ENCODE results near the gene RECK.

The RECK gene

DNA sequence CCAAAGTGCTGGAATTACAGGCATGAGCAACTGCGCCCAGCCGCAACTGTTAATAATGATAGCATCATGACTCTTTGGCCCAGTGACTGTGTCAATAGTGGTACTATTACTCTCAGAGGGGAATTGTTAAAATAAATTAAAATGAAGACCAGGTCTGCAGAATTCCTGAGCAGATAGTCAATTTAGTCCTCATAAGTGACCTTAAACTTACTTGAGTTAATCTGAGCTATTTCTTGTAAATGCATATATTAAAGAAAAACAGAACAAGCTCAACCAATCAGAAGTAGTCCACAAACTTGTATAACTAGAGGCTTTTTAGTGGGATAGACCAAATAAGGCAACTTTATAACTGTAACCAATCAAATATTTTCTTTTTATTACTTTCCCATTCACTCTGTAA, 1.7 kb upstream of the RECK start:
- H3K4me3 ChIP-seq (ENCODE audit: low read depth, low read length): no peak overlapping the region
- TF ChIP-seq, protein P1, sequence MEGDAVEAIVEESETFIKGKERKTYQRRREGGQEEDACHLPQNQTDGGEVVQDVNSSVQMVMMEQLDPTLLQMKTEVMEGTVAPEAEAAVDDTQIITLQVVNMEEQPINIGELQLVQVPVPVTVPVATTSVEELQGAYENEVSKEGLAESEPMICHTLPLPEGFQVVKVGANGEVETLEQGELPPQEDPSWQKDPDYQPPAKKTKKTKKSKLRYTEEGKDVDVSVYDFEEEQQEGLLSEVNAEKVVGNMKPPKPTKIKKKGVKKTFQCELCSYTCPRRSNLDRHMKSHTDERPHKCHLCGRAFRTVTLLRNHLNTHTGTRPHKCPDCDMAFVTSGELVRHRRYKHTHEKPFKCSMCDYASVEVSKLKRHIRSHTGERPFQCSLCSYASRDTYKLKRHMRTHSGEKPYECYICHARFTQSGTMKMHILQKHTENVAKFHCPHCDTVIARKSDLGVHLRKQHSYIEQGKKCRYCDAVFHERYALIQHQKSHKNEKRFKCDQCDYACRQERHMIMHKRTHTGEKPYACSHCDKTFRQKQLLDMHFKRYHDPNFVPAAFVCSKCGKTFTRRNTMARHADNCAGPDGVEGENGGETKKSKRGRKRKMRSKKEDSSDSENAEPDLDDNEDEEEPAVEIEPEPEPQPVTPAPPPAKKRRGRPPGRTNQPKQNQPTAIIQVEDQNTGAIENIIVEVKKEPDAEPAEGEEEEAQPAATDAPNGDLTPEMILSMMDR (IDR thresholded peaks at IDR 0.05; ENCODE audit: control insufficient read depth, extremely low read depth, insufficient read depth): no peak
- DNase-seq (ENCODE audit: low read depth): no peak

DNA sequence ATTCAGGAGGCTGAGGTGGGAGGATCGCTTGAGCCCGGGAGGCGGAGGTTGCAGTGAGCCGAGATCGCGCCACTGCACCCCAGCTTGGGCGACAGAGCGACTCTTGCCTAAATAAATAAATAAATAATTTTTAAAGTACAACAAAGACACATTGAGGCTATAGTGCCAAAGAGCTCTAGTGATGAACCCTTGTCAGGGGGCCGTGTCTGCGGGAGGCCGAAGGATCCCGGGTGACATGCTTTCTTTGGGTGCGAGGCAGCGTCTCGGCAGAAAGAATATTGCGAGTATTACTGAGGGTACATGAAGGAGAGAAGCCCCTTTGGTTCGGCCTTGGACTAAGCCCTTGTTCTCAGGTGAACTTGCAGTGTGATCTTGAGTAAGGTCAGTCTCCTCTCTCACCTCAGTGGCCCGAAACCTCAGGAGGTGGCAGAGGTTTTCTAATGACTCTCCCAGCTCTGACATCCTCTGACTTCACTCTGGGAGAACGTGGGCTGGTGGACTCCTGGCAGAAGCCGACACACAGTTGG, 397 bp upstream of the RECK start:
- TF ChIP-seq, protein P1 (IDR thresholded peaks at IDR 0.05; ENCODE audit: control insufficient read depth, extremely low read depth, insufficient read depth): no peak
- peak overlapping the region; percentile 76 for H3K4me3 ChIP-seq (ENCODE audit: low read depth, low read length)
- DNase-seq (ENCODE audit: low read depth): no peak

DNA sequence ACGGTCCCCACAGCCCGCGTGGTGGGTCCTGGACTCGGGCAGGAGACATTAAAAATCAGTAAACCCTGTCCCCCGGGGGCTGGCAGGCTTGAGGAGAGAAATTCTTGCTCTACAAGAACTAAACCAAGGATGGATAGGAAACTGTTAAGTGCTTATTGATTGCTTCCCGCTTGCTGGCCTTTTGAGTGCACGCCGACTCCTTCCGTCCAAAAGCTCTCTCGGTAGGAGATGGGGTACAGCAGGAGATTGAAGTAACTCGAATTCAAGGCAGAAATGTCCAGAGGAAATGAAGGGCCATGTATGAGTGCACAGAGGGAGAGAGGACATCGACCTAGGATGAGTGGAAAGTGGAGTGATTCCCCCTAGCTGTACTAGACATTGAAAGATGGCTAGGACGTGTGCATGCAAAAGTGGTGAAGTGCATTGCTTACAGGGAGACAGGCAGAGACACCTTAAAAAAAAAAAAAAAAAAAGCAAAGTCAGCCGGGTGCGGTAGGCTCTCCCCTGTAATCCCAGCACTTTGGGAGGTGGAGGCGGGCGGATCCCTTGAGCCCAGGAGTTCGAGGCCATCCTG, 923 bp downstream of the RECK start:
- peak overlapping the region; percentile 76 for H3K4me3 ChIP-seq (ENCODE audit: low read depth, low read length)
- no peak for DNase-seq (ENCODE audit: low read depth)
- TF ChIP-seq, protein P1 (IDR thresholded peaks at IDR 0.05; ENCODE audit: control insufficient read depth, extremely low read depth, insufficient read depth): no peak

DNA sequence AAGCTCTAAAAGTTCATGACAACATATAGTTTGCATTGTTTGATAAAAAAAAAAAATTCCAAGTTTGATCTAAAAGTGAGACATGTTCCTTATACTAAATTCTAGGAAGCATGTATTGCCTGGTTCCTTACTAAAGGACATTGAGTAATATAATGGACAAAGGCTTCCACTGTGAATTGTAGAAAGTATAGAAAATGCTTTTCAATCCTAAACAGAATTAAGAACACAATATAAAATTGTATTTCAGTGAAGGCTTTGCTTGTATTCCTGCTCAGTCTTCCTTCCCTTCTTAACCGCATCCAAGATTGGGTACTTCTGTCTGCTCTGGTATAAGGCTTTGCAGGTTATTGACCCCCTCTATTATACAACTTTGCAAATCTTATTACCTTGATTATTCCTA, 2.4 kb downstream of the RECK start:
- H3K4me3 ChIP-seq (ENCODE audit: low read depth, low read length): no peak overlapping the region
- DNase-seq (ENCODE audit: low read depth): no peak
- TF ChIP-seq, protein P1 (IDR thresholded peaks at IDR 0.05; ENCODE audit: control insufficient read depth, extremely low read depth, insufficient read depth): no peak

DNA sequence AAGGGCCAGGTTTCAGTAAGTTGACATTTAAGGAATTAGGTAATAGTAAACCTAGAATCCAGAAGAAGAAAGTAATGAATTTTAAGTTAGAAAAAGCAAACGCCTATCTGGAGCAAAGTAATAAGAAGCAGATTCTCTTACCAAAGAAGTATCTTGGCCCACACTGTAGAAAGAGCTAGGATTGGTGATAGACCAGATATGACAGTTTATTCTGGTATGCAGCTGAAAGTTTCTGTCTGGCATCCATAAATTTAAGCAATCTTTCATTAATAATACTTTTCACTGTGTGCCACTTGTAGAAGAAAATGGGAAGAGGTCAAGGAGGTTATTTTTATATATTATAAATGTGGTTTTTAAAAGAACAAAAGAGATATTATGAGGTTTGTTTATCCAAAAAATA, 3.0 kb downstream of the RECK start:
- no peak for DNase-seq (ENCODE audit: low read depth)
- no peak overlapping the region for H3K4me3 ChIP-seq (ENCODE audit: low read depth, low read length)
- TF ChIP-seq, protein P1 (IDR thresholded peaks at IDR 0.05; ENCODE audit: control insufficient read depth, extremely low read depth, insufficient read depth): no peak

DNA sequence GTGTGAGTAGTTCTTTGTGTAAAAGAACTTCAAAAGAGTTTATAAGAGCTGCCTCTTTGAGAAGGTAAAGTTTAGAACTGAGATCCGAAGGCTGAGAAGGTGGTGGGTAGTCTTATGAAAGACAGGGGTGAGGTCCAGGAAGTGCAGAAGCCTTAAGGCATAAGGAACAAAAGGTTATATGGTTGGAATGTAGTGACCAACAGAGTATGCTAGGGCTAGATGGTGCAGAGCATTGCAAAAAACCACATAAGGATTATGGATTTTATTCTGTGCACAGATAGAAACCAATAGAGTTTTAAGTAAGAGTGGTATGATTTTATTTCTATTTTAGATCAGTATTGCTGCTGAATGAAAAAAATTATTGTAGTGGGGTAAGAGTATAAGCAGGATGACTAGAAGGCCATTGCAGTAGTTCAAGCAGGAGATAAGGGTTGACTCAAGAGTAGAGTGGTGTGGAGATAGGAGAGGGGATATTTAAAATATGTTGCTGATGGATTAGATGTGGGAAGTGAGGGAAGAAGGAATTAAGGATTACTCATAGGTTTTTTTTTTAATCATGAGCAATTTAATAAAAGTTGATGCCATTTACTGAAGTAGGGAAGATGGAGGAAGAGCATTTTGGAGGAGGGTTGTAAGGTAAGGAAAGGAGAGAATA, 3.7 kb downstream of the RECK start:
- no peak overlapping the region for H3K4me3 ChIP-seq (ENCODE audit: low read depth, low read length)

More for the DNA sequence above, 3.7 kb downstream of the RECK start:
- no peak for DNase-seq (ENCODE audit: low read depth)
- TF ChIP-seq, protein P1 (IDR thresholded peaks at IDR 0.05; ENCODE audit: control insufficient read depth, extremely low read depth, insufficient read depth): no peak

Data from LNCaP clone FGC (cell line).